NB4 (cell line): Measurements from ENCODE around the gene TLDC2.

ENCODE experiments used
- CTCF ChIP-seq: IDR thresholded peaks from one replicate; pipeline ENCODE4 v1.5.1; 2012; ENCODE audit warnings: low read depth, low read length
- MYC ChIP-seq: IDR thresholded peaks from 2 replicates; pipeline ENCODE4 v1.6.1; 2011; ENCODE audit warnings: low read depth, low read length
- POLR2A ChIP-seq: IDR thresholded peaks from 2 replicates; pipeline ENCODE4 v1.6.1; 2011; ENCODE audit warnings: mild to moderate bottlenecking; ENCODE audit not compliant: insufficient read length; ENCODE audit errors: extremely low read depth

- TF ChIP-seq POLR2A (no peak), CTCF (no peak), MYC (no peak)
Observed at GRCh38 chr20:36854348-36855240, 21.3 kb upstream of the TLDC2 start.
